GM18499 (cell line): ENCODE data around the gene KAZALD1.

Source experiments
- ATAC-seq: cut with Tn5 transposase; IDR thresholded peaks from one replicate; pipeline ENCODE4 v1.9.1; 2021; ENCODE audit warnings: moderate number of reproducible peaks; ENCODE audit not compliant: insufficient read depth, unreplicated experiment

KAZALD1 gene

GRCh38 chr10:101046332-101047238 is 15.2 kb upstream of the KAZALD1 start:
- no peak for ATAC-seq

DNA sequence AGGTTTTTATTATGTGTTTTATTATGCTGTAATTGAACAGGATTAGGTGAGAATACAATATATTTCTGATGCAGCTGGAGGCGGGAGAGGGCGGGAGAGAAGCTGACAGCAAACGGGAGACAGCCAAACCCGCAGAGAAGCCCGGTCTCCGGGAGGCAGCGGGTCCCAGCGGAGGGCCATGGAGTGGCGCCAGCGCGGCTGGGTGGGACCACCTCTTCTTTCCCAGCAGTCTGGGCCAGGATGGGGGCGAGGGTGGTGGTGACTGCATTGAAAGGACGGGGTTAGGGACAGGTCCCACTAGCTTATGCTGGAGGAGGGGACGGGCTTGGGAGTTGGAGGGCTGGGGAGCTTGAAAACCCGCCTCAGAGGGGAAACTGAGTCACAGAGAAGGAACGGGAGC is 14.5 kb upstream of the KAZALD1 start:
- no peak for ATAC-seq

DNA sequence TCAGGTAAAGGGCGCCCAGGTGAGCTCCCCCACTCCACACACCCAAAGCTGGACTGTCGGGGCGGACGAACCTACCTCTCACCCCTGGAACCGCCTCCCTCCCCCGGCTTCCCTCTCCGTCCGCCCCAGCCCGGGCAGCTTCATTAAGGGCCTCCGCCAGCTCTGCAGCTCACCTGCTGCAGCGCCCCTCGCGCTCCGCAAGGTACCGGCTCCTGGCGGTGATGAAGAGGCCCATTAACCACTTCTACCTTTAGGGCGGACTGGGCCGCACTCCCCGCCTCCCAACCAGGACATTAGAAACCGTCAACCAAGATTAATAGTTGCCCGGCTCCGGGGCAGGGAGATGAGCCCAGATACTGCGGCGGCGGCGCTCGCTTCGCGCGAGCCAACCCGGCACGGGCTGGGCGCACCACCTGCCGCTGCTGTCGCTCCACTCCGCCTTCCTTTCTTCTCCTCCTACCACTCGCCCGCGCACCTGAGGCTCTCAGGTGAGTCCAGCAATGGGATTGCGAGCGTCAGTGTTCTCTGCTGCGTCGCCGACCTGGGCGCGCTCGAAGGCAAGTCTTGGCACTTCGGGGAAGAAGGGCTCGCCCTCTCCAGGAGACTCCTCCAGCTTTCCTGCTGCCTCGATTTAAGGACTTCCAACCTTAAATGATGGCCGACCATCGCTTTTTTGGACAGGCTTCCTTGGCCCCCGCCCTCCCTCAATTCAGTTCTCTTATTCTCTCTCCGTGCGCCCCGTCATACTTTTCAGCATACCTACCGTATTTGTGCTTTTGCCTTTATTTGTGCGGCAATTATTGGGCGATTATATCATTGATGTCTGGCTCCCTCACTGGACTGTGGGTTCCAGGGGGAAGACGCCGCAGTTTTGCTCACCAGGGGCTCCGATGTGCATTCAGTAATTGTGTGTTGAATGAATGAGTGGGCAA is 13.6 kb upstream of the KAZALD1 start:
- ATAC-seq = no peak

DNA sequence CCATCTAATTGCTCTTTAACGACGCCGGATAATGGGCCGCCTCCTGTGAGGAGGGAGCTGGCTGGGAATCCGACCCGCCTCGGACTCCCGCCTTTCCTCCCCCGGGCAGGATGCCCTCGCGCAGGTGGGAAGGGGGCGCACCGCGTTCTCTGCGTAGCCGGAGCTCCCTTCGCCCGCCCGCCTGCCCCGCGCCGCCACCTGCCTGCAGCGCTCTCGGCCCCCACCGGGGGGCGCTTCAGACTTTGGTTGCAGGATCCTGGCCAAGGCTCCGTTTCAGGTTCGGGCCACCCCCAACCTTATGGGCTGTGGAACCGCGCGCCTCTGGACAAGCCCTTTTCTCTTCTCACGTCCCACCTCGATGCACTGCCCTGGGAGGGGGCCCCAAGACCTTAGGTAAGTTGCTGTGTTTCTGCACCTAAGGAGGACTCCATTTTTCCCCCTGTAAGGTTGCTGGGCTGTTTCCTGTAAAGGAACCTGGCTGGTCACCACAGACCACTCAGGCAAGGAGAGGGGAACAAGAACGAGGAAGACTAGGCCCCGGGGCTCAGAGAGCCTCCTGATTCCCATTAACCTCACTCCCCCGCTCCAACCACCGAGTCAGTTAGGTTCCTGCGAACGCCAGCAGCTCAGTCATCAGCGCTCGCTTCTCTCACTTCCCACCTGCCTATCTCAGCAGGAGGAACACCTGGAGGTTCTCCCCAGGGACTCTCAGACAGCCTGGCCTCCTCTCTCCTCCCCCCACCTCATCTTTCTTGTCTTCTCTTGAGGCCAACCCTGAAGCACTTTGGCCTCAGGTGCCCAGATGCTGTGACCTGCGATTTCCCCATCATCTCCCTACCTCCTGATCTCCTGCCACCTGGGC is 11.3 kb upstream of the KAZALD1 start:
- ATAC-seq = no peak

- ATAC-seq = no peak
These were observed 9.5 kb upstream of the KAZALD1 start for GRCh38 chr10:101052285-101052684.

GRCh38 chr10:101053516-101053915 is 8.3 kb upstream of the KAZALD1 start:
- ATAC-seq = no peak

DNA sequence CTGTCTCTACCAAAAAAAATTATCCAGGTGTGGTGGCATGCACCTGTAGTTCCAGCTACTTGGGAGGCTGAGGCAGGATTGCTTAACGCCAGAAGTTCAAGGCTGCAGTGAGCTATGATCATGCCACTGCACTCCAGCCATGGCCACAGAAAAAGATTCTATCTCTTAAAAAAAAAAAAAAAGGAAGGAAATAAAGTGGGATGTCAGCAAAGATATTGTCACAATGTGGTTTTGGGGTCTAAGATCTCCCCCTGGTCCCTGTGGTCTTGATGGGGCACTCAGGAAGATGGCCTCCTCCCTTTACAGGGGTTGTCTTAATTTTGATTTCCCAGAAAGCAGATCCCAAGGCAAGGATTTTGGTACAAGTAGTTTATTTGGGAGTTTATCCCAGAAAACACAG is 7.4 kb upstream of the KAZALD1 start:
- no peak for ATAC-seq

GRCh38 chr10:101054876-101055275 is 6.9 kb upstream of the KAZALD1 start:
- no peak for ATAC-seq

- ATAC-seq = no peak
These were observed 6.4 kb upstream of the KAZALD1 start for GRCh38 chr10:101055411-101055810.

- no peak for ATAC-seq
These were observed 5.2 kb upstream of the KAZALD1 start for GRCh38 chr10:101056365-101057151.

- ATAC-seq = peak; percentile 32
These were observed 1.5 kb upstream of the KAZALD1 start for GRCh38 chr10:101060036-101060950.

GRCh38 chr10:101060951-101061623 is 702 bp upstream of the KAZALD1 start:
- peak; percentile 35 for ATAC-seq

DNA sequence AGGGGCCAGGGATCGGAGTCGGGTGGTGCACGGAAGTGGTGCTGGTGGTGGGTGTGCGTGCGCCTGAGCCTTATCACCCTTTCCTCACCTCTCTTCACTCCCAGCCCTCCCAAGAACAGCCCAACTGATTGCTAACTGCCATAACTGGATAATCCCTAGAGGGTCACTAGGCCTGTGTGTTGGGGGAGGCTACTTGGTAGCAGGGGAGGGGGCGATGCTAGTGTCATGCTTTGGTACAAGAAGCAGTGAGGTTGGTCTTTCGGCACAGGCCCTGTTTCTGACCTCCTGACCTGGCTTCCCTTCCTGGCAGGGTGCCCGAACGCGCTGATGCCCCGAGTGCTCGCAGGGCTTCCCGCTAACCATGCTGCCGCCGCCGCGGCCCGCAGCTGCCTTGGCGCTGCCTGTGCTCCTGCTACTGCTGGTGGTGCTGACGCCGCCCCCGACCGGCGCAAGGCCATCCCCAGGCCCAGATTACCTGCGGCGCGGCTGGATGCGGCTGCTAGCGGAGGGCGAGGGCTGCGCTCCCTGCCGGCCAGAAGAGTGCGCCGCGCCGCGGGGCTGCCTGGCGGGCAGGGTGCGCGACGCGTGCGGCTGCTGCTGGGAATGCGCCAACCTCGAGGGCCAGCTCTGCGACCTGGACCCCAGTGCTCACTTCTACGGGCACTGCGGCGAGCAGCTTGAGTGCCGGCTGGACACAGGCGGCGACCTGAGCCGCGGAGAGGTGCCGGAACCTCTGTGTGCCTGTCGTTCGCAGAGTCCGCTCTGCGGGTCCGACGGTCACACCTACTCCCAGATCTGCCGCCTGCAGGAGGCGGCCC is 652 bp downstream of the KAZALD1 start:
- ATAC-seq = no peak

GRCh38 chr10:101063050-101063525 is 1.3 kb downstream of the KAZALD1 start:
- no peak for ATAC-seq

GRCh38 chr10:101063548-101064414 is 2.0 kb downstream of the KAZALD1 start:
- no peak for ATAC-seq

GRCh38 chr10:101064415-101065030 is 2.7 kb downstream of the KAZALD1 start:
- ATAC-seq = no peak
